ENCODE results near the gene TECR.
"Not testable (repeated sequence)": the region's sequence is repeated elsewhere in the genome, so short reads cannot be mapped to it uniquely, and the experiment has no call there.

The TECR gene

GRCh38 chr19:14540741-14541525, 11.5 kb downstream of the TECR start:
- DNase-seq (ENCODE audit: low read depth): no peak

DNA sequence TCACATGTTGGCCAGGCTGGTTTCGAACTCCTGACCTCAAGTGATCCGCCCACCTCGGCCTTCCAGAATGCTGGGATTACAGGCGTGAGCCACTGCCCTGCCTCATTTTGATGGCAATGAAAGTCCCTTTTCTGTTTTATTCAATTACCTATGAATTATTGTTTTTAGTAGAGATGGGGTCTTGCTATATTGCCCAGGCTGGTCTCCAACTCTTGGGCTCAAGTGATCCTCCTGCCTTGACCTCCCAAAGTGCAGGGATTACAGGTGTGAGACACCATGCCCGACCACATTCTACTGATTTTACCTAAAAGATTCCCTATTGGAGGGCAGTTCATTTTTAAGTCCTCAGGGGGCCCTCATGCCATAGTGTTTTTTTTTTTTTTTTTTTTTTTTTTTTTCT, 12.6 kb downstream of the TECR start:
- DNase-seq (ENCODE audit: low read depth): not testable (repeated sequence)

DNA sequence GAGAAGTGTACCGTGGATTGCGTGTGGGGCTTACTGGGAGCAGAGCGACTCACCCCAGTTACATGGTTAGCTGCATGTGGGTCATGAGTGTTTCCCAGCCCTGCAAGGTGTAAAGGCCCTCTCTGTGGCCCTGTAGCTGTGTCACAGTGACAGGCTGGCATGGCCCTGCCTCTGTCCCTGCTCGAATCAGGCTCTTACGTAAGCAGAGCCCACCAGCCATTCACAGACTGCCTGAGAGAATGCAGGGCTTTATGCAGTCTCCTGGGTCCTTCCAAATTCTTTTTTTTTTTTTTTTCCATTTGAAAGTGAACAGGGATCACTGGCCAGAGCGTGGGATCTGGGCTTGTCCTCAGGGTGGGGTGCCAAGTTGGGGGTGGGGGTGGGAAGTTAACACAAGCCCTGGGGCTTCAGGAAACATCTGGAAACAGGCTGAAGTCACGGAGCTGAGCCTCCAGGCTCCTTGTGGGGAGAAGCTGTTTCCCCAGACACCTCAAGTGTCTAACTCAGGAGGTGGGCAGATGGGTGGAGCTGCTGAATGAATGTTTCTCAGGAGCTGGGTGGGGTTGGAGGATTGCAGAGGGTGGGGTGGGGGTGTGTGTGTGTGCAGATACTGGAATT, 13.4 kb downstream of the TECR start:
- DNase-seq (ENCODE audit: low read depth): peak; percentile 56

GRCh38 chr19:14544047-14544446, 14.7 kb downstream of the TECR start:
- no peak for DNase-seq (ENCODE audit: low read depth)

- peak; percentile 26 for DNase-seq (ENCODE audit: low read depth)
Measured at GRCh38 chr19:14544977-14545715, 15.8 kb downstream of the TECR start.

DNA sequence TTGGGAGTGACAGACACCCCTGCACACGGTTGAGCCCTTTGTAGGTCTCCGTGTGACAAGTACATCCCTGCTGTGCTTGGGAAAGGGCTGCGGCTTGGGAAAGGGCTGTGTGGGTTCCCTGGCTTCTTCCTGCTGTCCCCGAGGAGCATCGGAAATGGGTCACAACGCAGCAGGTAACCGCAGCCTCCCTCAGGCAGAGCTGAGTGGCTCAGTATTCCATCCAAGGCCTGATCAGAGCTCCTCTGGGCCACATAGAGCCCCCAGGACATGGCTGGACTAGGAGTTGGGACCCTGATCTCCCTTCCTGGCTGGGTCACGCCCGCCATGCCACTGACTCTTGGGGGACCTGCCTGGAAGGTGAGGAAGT, 16.3 kb downstream of the TECR start:
- no peak for DNase-seq (ENCODE audit: low read depth)

GRCh38 chr19:14550201-14550754, 20.9 kb downstream of the TECR start:
- DNase-seq (ENCODE audit: low read depth): no peak

- peak; percentile 54 for DNase-seq (ENCODE audit: low read depth)
Measured at GRCh38 chr19:14551134-14552005, 22.0 kb downstream of the TECR start.

DNA sequence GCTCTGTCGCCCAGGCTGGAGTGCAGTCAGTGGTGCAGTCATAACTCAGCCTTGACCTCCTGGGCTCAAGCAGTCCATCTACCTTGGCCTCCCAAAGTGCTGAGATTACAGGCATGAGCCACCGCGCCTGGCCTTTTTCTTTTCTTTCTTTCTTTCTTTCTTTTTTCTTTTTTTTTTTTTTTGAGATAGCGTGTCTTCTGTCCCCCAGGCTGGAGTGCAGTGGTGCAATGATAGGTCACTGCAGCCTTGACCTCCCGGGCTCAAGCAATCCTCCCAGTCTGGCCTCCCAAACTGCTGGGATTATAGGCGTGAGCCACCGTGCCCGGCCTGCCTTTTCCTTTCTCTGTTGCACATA, 22.6 kb downstream of the TECR start:
- DNase-seq (ENCODE audit: low read depth): not testable (repeated sequence)

- no peak for DNase-seq (ENCODE audit: low read depth)
Measured at GRCh38 chr19:14553042-14553938, 23.9 kb downstream of the TECR start.

DNA sequence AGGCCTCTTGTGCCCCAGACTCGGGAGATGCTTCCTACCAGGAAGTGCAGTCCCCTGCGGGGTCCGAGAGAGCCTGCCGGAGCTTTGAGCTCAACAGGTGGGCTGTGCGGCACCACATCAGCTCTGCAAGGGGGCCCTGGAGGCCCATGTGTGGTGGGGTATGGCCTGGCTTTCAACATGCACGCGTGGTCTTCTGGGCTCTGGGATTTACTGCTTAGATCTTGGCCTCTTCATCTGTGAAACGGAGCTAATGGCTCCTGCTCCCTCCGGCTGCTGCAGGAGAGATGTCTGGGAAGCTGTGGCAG, 24.5 kb downstream of the TECR start:
- DNase-seq (ENCODE audit: low read depth): no peak

GRCh38 chr19:14554382-14554812, 25.0 kb downstream of the TECR start:
- no peak for DNase-seq (ENCODE audit: low read depth)

- peak; percentile 39 for DNase-seq (ENCODE audit: low read depth)
Measured at GRCh38 chr19:14555918-14556661, 26.7 kb downstream of the TECR start.

- peak; percentile 79 for DNase-seq (ENCODE audit: low read depth)
Measured at GRCh38 chr19:14556662-14557188, 27.3 kb downstream of the TECR start.

GRCh38 chr19:14558370-14559066, 29.1 kb downstream of the TECR start:
- no peak for DNase-seq (ENCODE audit: low read depth)

DNA sequence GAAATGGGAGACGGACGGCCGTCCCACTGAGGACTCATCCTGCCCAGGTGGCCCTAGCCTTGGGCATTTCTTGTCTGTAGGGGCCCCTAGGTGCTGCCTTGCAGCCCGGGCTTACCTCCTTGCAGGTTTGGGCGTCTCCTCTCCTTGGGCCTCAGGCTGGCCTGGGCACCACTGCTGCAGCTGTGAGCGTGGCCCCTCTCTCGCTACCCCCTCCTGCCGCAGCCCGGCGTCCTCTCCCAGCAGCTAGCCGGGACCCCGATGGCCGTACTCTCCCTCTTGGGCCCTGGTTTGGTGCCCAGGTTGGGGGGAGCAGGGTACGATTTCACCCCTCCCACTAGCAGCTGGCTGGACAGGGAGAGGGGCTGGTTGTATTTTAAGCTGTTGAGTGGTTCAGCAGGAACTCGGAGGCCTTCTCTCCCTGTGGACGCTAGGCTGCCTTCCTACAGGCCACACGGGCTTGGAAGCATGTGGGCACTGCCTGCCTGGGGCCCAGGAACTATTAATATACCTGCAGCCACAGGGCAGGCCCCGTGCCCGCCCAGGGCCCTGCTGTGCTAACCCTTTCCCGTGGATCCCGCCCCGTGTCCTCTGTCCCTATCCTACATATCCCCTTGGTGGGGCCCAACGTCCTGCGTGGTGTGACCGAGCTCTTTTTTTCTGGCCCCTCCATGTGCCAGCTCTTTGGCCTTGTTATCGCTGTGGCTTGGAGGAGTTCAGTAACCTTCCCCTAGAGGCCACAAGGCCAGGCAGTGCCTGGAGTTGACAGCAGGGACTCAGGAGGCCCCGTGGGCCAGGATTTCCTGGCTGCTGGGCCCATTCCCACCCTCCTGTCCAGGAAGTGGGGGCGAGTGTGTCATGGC, 30.8 kb downstream of the TECR start:
- no peak for DNase-seq (ENCODE audit: low read depth)

GRCh38 chr19:14560776-14561108, 31.3 kb downstream of the TECR start:
- no peak for DNase-seq (ENCODE audit: low read depth)

DNA sequence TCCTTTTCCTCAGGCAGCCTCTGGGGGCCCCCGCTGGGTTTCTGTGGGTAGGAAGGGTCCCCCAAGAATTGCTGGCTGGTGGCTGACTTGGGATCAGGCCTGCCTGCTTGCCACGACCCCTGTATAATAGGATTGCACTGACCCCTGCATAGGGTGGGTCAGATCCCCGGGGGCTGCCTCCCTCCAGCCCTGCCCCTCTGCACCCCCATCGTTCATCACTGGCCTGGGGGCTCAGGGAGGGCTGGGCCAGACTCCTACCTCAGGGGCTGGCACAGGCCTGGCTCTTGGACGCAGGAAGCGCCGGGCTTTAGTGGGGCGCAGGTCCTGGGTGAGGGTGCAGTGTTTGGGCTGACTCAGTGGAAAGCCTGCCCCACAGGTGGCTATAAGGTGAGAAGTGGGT, 31.9 kb downstream of the TECR start:
- no peak for DNase-seq (ENCODE audit: low read depth)
